ENCODE results near the gene SPRED2.
A peak's percentile ranks its signal among the peaks of the same experiment; 100 is the strongest.
"Not testable (repeated sequence)": the region's sequence is repeated elsewhere in the genome, so short reads cannot be mapped to it uniquely, and the experiment has no call there.

SPRED2 gene

DNA sequence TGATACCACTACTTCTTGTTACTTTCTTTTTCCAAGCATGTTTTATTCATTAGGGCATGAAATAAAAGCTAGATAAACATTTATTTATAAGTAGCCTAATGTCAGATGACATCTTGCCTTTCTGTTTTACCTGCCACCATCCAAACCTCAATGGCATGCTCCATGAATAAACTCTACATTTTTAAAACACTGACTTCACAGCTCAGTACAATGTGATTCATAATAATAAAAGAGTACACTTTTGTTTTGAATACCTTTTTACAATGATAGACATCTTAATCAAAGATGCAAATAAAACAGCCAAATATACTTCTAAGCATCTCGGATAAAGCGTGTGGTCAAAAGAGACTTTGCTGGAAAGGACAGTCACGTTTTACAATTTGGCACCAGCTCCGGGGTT lies 88.2 kb downstream of the SPRED2 start:
- no peak for FAIRE-seq
- DNase-seq (ENCODE audit: low spot score), result no peak

DNA sequence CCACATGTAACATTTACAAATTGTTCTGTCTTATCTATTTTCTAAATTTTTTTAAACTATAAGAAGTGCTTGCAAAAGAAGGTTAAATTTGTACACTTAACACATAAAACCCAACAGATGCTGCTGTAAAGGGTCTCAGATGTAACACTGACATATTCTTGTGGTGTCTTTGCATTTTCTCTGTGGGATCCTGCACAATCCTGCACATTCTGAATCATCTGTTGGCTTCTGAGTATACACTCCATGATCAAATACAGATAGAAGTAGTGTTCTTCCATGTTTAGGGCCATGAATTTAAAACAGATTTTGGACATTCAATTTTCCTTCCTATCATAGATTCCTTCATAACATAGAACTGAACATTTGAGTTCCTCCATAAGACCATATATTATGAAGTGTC lies 89.0 kb downstream of the SPRED2 start:
- FAIRE-seq (no peak), DNase-seq (ENCODE audit: low spot score) (no peak)

DNA sequence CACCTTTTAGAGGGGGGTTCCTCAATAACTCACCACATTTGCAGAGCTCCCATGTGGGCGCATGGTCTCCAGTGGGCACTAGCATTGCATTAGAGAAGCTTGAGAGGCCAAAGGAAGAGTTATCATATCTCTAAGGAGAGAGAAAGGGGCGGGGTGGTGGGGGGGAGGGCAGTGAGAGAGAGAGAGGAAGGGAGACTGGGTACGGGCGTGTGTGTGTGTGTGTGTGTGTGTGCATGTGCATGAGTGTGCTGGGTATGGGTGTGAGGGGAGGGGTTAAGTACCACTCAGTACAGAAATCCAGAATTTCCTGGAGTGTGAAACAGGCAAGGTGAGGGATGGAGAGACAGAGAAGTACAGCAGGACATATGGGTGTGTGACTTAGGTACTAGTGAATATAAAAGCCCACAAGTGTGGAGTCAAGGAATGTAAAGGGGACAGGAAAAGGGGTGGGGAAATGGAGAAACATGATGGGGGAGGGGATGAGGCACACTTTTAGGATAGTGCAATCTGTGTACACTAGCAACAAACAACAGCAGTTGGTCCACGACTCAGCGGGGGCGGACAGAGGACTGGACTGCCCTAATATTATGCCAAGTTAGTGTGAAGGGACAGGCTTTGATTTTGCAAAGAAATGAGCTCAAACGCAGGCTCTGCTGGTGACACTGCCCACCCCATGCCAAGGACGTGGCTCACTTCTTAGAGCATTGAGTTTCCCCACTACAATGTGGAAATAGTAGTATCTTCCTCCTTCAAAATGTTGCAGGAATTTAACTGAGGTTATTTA lies 91.3 kb downstream of the SPRED2 start:
- FAIRE-seq, result no peak
- DNase-seq (ENCODE audit: low spot score), result no peak

DNA sequence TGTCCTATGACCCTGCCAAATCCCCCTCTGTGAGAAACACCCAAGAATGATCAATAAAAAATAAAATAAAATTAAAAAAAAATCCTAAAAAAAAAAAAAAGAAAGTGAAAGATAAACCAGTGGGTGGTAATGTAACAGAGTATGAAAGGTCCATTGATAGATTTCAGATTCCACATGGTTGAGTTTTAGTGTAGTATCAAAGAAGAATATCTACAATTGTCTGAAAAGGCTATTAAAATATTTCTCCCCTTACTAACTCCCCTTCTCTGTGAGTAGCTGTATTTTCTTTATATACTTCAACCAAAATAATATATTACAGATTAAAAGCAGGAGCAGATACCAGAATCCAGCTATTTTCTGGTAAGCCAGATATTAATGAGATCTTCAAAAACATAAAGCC lies 92.8 kb downstream of the SPRED2 start:
- FAIRE-seq, result no peak

DNA sequence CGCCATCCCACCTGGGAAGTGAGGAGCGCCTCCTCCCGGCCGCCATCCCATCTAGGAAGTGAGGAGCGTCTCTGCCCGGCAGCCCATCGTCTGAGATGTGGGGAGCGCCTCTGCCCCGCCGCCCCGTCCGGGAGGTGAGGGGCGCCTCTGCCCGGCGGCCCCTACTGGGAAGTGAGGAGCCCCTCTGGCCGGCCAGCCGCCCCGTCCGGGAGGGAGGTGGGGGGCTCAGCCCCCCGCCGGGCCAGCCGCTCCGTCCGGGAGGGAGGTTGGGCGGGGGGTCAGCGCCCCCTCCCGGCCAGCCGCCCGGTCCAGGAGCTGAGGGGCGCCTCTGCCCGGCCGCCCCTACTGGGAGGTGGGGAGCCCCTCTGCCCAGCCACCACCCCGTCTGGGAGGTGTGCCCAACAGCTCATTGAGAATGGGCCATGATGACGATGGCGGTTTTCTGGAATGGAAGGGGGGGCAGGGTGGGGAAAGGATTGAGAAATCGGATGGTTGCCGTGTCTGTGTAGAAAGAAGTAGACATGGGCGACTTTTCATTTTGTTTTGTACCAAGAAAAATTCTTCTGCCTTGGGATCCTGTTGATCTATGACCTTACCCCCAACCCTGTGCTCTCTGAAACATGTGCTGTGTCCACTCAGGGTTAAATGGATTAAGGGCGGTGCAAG lies 93.4 kb downstream of the SPRED2 start:
- FAIRE-seq; DNase-seq (ENCODE audit: low spot score): not testable (repeated sequence)

More for the DNA sequence above, 92.8 kb downstream of the SPRED2 start:
- no peak for DNase-seq (ENCODE audit: low spot score)

- FAIRE-seq; DNase-seq (ENCODE audit: low spot score): not testable (repeated sequence)
Measured at GRCh38 chr2:65337915-65338314, 94.5 kb downstream of the SPRED2 start.

- DNase-seq (ENCODE audit: low spot score) (no peak), FAIRE-seq (no peak)
Measured at GRCh38 chr2:65334714-65335113, 97.7 kb downstream of the SPRED2 start.

- FAIRE-seq (no peak), DNase-seq (ENCODE audit: low spot score) (no peak)
Measured at GRCh38 chr2:65331336-65332025, 100.9 kb downstream of the SPRED2 start.

- FAIRE-seq, result no peak
- no peak for DNase-seq (ENCODE audit: low spot score)
Measured at GRCh38 chr2:65329525-65329924, 102.9 kb downstream of the SPRED2 start.

DNA sequence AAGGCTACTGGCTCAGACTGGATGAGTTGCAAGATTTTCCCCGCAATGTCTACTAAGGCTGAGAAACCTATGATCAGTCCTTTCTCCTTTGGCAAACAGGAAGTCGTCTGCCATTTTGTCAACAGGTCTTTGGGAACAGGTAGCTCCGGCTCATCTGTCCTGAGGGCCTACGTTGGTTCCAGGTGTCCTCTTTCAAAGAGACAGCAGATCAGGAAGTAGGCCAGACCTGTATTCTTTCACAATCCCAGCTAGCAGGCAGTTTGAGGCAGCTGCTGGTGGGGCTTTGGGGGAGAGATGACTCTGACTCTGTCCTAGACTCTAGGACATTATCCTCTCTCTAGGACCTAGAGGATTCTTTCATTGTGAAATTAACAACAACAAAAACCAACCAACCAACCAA lies 106.1 kb downstream of the SPRED2 start:
- FAIRE-seq (no peak), DNase-seq (ENCODE audit: low spot score) (no peak)

DNA sequence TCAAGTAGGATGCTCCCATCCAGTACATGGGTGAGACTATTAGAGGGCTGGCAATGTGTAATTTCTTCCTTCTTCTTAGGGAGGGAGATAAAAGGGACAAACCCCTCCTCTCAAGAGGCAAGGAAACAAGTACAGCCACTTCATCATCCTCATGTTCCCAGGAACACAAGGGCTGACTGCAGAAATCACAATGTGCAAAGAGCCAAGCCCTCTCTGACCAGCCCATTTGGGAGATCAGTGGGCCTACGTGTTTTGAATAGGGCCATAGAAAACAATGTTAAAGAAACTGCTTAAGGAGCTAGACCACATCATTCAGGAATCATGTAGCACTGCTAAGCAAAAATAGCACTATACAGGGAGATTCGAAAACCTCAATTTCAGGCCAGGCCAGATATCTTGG lies 107.3 kb downstream of the SPRED2 start:
- no peak for FAIRE-seq
- no peak for DNase-seq (ENCODE audit: low spot score)

DNA sequence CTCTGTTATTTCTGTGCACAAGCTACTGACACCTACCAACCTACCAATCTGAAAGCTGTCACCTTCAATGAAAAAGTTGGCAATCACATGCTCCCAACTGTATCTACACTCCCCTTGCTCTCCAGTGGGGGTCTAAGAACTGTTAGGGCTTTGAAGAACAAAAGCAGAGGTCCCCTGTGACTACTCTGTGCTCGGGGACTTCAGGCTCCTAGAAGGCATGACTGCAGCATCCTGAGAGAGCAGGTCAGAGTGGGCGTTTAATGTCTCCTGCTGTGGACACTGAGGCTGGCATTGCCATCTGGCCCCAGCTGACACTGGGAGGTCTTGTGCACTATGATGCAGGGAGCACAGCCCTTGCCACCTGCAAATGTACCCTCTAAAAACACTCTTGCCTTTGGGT lies 111.5 kb downstream of the SPRED2 start:
- FAIRE-seq (no peak), DNase-seq (ENCODE audit: low spot score) (no peak)

DNA sequence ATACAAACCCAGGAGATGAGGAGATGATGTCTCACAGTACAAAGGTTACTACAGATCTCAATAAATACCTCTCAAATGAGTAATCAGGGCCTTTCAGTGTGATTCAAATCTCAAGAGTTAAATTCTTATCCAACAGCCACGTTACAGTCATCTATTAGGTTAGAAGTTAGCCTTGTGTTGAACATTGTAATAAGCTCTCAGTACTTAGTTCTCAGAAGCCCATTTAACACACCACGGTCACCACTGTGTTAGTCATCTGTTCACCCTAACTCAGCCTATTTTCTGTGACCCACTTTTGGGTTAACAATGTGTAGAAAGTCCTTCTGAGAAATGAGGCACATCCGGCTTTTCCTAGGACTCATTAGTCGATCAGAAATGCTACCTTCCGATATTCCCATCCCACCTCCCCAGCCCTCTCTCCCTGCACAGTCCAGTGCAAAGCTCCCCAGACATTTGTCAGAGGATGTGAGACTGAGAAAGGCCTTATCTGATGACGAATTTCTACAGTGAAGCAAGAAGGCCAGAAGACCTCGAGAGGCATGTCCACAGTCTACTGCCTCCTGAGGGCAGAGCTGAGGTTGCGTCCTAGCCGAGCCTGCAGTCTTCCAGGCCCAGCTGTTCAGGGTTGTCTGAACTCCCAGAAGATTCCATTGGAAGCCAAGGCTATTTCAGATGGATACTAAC lies 112.2 kb downstream of the SPRED2 start:
- FAIRE-seq, result no peak
- peak; percentile 90 for DNase-seq (ENCODE audit: low spot score)

DNA sequence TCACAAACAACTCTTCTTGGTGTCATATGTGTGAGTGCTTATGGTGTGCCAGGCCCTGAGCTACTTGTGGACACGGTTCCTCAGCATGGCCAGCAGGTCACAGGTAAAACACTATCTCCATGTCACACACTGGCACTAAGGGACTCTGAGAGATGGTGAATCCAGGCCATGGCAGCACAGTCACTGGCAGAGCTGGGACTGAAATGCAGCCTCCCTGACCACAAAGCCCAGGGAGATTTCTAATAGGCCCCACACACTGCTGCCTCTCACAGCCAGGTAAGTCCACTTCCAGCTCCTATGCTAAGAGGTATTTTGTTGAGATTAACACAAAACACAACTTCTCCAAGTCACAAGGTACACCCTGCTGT lies 112.7 kb downstream of the SPRED2 start:
- FAIRE-seq, result no peak
- DNase-seq (ENCODE audit: low spot score), result no peak

DNA sequence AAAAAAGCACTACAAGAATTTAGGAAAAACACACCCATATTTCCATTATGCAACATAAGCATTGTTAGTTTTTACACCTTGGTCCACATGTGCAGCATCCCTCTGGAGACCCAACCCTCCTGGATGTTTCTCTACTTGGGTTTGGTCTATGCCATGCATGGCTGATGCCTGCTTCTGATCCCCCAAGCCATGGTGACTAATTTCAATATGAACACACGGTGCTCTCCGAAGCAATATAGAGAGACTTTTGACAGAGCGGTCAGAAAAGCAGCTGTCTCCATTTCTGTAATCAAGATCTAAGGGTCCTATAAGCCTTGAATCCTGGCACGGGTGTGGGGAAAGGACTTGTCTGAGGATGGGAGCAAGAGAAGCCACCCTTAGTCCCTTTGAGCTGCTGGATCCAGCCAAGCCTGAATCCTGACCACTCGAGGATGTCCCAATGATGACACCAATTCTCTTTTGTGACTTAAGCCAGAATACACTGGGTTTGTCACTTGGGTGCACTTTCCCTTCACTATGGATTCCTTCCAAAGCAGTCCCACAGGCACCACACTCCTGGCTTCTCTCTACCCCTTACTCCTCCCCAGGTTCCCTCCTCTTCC lies 113.2 kb downstream of the SPRED2 start:
- FAIRE-seq (no peak), DNase-seq (ENCODE audit: low spot score) (no peak)

DNA sequence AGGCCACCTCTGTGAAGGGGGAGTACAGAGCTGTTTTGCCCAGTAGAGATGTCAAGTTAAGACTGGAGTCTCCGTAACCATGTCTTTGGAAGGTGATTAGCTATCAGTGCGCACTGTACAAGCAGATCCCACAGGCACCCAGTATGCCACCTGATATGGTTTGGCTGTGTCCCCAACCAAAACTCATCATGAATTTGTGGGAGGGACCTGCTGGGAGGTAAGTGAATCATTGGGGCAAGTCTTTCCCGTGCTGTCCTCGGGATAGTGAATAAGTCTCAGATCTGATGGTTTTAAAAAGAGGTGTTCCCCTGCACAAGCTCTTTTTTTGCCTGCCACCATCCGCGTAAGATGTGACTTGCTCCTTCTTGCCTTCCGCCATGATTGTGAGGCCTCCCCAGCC lies 114.6 kb downstream of the SPRED2 start:
- DNase-seq (ENCODE audit: low spot score), result no peak
- FAIRE-seq, result no peak

- not testable (repeated sequence) for FAIRE-seq; DNase-seq (ENCODE audit: low spot score)
Measured at GRCh38 chr2:65317351-65317750, 115.0 kb downstream of the SPRED2 start.

- DNase-seq (ENCODE audit: low spot score), result no peak
- no peak for FAIRE-seq
Measured at GRCh38 chr2:65316072-65316471, 116.3 kb downstream of the SPRED2 start.

- no peak for DNase-seq (ENCODE audit: low spot score)
- no peak for FAIRE-seq
Measured at GRCh38 chr2:65314801-65315441, 117.5 kb downstream of the SPRED2 start.

- no peak for FAIRE-seq
- no peak for DNase-seq (ENCODE audit: low spot score)
Measured at GRCh38 chr2:65313954-65314256, 118.5 kb downstream of the SPRED2 start.
